A673 (cell line): Measurements from ENCODE around the gene PTPN12. TPM values are rescaled to one million over a fixed set of nuclear protein-coding genes. Genes with fewer than 3 reads are reported as not detected.

Source experiments
- BruUV-seq: library from RNA; stranded (reverse); fragments of 400-500 nt; replicated peaks from 2 replicates; lab custom pipeline; 2021; lab: Mats Ljungman, UMichigan
- CTCF ChIA-PET: fragments of 300-600 bp; sonication (Branson Sonifier 250); formaldehyde crosslinking; loops from one replicate; lab custom pipeline; 2022; ENCODE audit warnings: antibody characterized with exemption; lab: Charles Lee
- POLR2A ChIA-PET: fragments of 300-600 bp; sonication (Branson Sonifier 250); formaldehyde crosslinking; loops from one replicate; lab custom pipeline; 2022; ENCODE audit warnings: antibody characterized with exemption; ENCODE audit not compliant: low non-redundant PET; lab: Charles Lee
- DNase-seq: peaks from one replicate; pipeline ENCODE4 v3.0.0-alpha.2; 2015; ENCODE audit warnings: low spot score
- H3K27ac ChIP-seq: fragments of 200-600 bp; sonication (generic); 2 replicates; pipeline ENCODE4 v1.5.1; 2016; ENCODE audit warnings: mixed run types, low read depth, mild to moderate bottlenecking, mixed read lengths, antibody characterized with exemption, low read length; ENCODE audit not compliant: poor library complexity, severe bottlenecking
- H3K27me3 ChIP-seq: fragments of 200-600 bp; sonication (generic); replicated peaks from 2 replicates; pipeline ENCODE4 v1.6.1; 2017; ENCODE audit warnings: mixed run types, low read depth, mild to moderate bottlenecking, mixed read lengths, antibody characterized with exemption, low read length; ENCODE audit not compliant: insufficient read depth, poor library complexity
- H3K36me3 ChIP-seq: fragments of 200-600 bp; sonication (generic); 2 replicates; pipeline ENCODE4 v1.6.1; 2016; ENCODE audit warnings: mixed run types, mild to moderate bottlenecking, mixed read lengths, antibody characterized with exemption, low read length; ENCODE audit not compliant: insufficient read depth, poor library complexity, severe bottlenecking
- H3K4me1 ChIP-seq: fragments of 200-600 bp; sonication (generic); 2 replicates; pipeline ENCODE4 v1.6.1; 2017; ENCODE audit warnings: mixed run types, mild to moderate bottlenecking, mixed read lengths, antibody characterized with exemption, low read length; ENCODE audit not compliant: insufficient read depth, poor library complexity, severe bottlenecking
- H3K4me3 ChIP-seq: fragments of 200-600 bp; sonication (generic); 2 replicates; pipeline ENCODE4 v1.5.1; 2016; ENCODE audit warnings: low read depth, mixed run types, mild to moderate bottlenecking, mixed read lengths, low read length; ENCODE audit not compliant: poor library complexity, severe bottlenecking
- H3K9me3 ChIP-seq: fragments of 200-600 bp; sonication (generic); 2 replicates; pipeline ENCODE4 v1.6.1; 2016; ENCODE audit warnings: mixed run types, low read depth, mild to moderate bottlenecking, mixed read lengths, antibody characterized with exemption, low read length; ENCODE audit not compliant: poor library complexity, severe bottlenecking
- CTCF ChIP-seq: fragments of 300-800, 200-600 bp; sonication (generic); conservative IDR thresholded peaks from 2 replicates; pipeline ENCODE4 v1.5.1; 2017; ENCODE audit warnings: low read depth, mild to moderate bottlenecking, antibody characterized with exemption, low read length, moderate library complexity, mixed read lengths
- EZH2 ChIP-seq: fragments of 200-600 bp; sonication (generic); IDR thresholded peaks from 2 replicates; pipeline ENCODE4 v1.6.1; 2017; ENCODE audit warnings: borderline replicate concordance, low read depth, mild to moderate bottlenecking, mixed read lengths, antibody characterized with exemption, low read length; ENCODE audit not compliant: poor library complexity, severe bottlenecking
- intact Hi-C: fragments of 100-400 bp; cut with micrococcal nuclease; formaldehyde crosslinking; loops from one replicate; pipeline ENCODE4 v1.10.0; 2022; ENCODE audit not compliant: unreplicated experiment
- total RNA-seq: library from RNA; stranded (reverse); gene quantifications from 2 replicates; pipeline ENCODE4 v1.2.3, GENCODE V29; 2021

The PTPN12 gene
- total RNA-seq, 1 experiment from 2014 or later = 63.3 TPM

- TF ChIP-seq EZH2 = no peak
- no peak for TF ChIP-seq CTCF
- Histone ChIP-seq H3K4me3 (no peak overlapping the region), H3K36me3 (no peaks in the 10 kb centered on the region), H3K4me1 (no peaks in the 10 kb centered on the region), H3K9me3 (no peaks in the 10 kb centered on the region), H3K27ac (no peak overlapping the region), H3K27me3 (no peaks in the 10 kb centered on the region)
- CTCF ChIA-PET = no interaction called here
- BruUV-seq = no TSS peak
- intact Hi-C loops = no loop called here
- no peak for DNase-seq
- POLR2A ChIA-PET = no interaction called here
Measured at GRCh38 chr7:77662869-77663268, 125.8 kb downstream of the PTPN12 start.

- CTCF ChIA-PET = no interaction called here
- no peak for DNase-seq
- intact Hi-C loops = no loop called here
- no peak overlapping the region for H3K4me3 ChIP-seq
- H3K27ac ChIP-seq = no peak overlapping the region
- no peak for TF ChIP-seq CTCF
- no peak for TF ChIP-seq EZH2
- H3K9me3 ChIP-seq = no peaks in the 10 kb centered on the region
- no peaks in the 10 kb centered on the region for H3K36me3 ChIP-seq
- POLR2A ChIA-PET = no interaction called here
- H3K27me3 ChIP-seq = no peaks in the 10 kb centered on the region
- H3K4me1 ChIP-seq = no peaks in the 10 kb centered on the region
- no TSS peak for BruUV-seq
Measured at GRCh38 chr7:77664715-77665114, 127.6 kb downstream of the PTPN12 start.

- no peaks in the 10 kb centered on the region for H3K27me3 ChIP-seq
- no peak for DNase-seq
- POLR2A ChIA-PET = no interaction called here
- intact Hi-C loops = no loop called here
- H3K9me3 ChIP-seq = no peaks in the 10 kb centered on the region
- H3K36me3 ChIP-seq = no peaks in the 10 kb centered on the region
- no peaks in the 10 kb centered on the region for H3K4me1 ChIP-seq
- TF ChIP-seq EZH2 (no peak), CTCF (no peak)
- CTCF ChIA-PET = no interaction called here
- no peak overlapping the region for H3K4me3 ChIP-seq
- no TSS peak for BruUV-seq
- no peak overlapping the region for H3K27ac ChIP-seq
Measured at GRCh38 chr7:77665161-77665560, 128.1 kb downstream of the PTPN12 start.
